OCI-LY3 (cell line): ENCODE results near the gene ZNF423.

ENCODE experiments used
- H2AFZ ChIP-seq: fragments of 200-600, 300-600 bp; shearing (Covaris generic); 2 replicates; pipeline ENCODE4 v1.6.0; 2014; ENCODE audit warnings: antibody characterized with exemption, low read depth, low read length
- H3K27ac ChIP-seq: fragments of 200-600, 300-600 bp; sonication (generic); 2 replicates; pipeline ENCODE4 v1.5.1; 2014; ENCODE audit warnings: mild to moderate bottlenecking, low read length, moderate library complexity, mixed read lengths
- H3K27me3 ChIP-seq: fragments of 200-600, 300-600 bp; sonication (generic); 2 replicates; pipeline ENCODE4 v1.6.1; 2014; ENCODE audit warnings: low read depth, low read length, mixed read lengths
- H3K36me3 ChIP-seq: fragments of 200-600, 300-600 bp; sonication (generic); replicated peaks from 2 replicates; pipeline ENCODE3; 2014; ENCODE audit warnings: low read depth, low read length, mixed read lengths
- H3K4me1 ChIP-seq: fragments of 300-600, 200-600 bp; sonication (generic); 2 replicates; pipeline ENCODE4 v1.6.1; 2014; ENCODE audit warnings: low read length, mixed read lengths
- H3K4me2 ChIP-seq: fragments of 200-600, 300-600 bp; sonication (generic); 2 replicates; pipeline ENCODE4 v1.6.1; 2014; ENCODE audit warnings: low read length, mixed read lengths
- H3K4me3 ChIP-seq: fragments of 300-600, 200-600 bp; sonication (generic); 2 replicates; pipeline ENCODE4 v1.5.1; 2014; ENCODE audit warnings: antibody characterized with exemption, mild to moderate bottlenecking, low read length, moderate library complexity
- H3K79me2 ChIP-seq: fragments of 300-600, 200-600 bp; shearing (Covaris generic); 2 replicates; pipeline ENCODE4 v1.6.1; 2014; ENCODE audit warnings: mild to moderate bottlenecking, low read length, mixed read lengths
- H3K9ac ChIP-seq: fragments of 300-600, 200-600 bp; shearing (Covaris generic); 2 replicates; pipeline ENCODE4 v1.6.0; 2014; ENCODE audit warnings: mild to moderate bottlenecking, low read length, moderate library complexity
- H3K9me3 ChIP-seq: fragments of 200-600, 300-600 bp; shearing (Covaris generic); 2 replicates; pipeline ENCODE4 v1.6.1; 2014; ENCODE audit warnings: low read length, mixed read lengths; ENCODE audit not compliant: insufficient read depth
- H4K20me1 ChIP-seq: fragments of 200-600, 300-600 bp; sonication (generic); 2 replicates; pipeline ENCODE4 v1.6.1; 2016; ENCODE audit warnings: low read length, mixed read lengths; ENCODE audit not compliant: insufficient read depth
- CTCF ChIP-seq: fragments of 200-600, 300-600 bp; sonication (generic); IDR thresholded peaks from 2 replicates; pipeline ENCODE4 v1.5.1; 2014; ENCODE audit warnings: antibody characterized with exemption, low read length, low read depth
- EZH2phosphoT487 ChIP-seq: fragments of 200-600 bp; shearing (Covaris generic); IDR thresholded peaks from 2 replicates; pipeline ENCODE4 v1.6.1; 2018; ENCODE audit warnings: antibody characterized with exemption, mixed run types, low read depth

Gene ZNF423

DNA sequence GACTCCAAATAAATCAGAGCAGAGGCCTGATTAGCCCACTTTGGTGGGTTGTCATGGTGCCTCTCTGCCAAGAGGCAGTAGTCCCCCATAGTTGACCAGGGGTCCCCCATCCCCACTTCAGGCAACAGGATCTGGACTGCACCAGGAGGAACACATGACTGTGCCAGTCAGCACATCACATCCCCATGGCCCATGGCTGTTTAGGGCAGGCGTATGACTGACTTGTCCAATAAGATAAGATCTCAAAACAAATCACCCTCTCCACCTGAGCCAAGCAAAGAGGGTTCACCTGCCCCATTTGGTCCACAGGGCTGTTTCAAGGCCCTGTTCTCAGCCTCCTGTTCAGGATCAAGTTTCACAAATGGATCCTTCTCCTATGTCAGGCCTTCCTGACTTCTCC is 389.0 kb downstream of the ZNF423 start:
- Histone ChIP-seq H3K9me3 (no peaks in the 10 kb centered on the region), H3K4me1 (no peaks in the 10 kb centered on the region), H2AFZ (no peak overlapping the region), H3K27me3 (no peaks in the 10 kb centered on the region), H3K27ac (no peak overlapping the region), H3K79me2 (no peaks in the 10 kb centered on the region), H3K36me3 (no peaks in the 10 kb centered on the region), H3K4me3 (no peak overlapping the region), H3K4me2 (no peak overlapping the region), H4K20me1 (no peaks in the 10 kb centered on the region), H3K9ac (no peak overlapping the region)
- TF ChIP-seq CTCF (no peak), EZH2phosphoT487 (no peak)

- no peaks in the 10 kb centered on the region for H3K27me3 ChIP-seq
- H3K27ac ChIP-seq, result no peak overlapping the region
- no peak overlapping the region for H3K4me2 ChIP-seq
- H3K9ac ChIP-seq, result no peak overlapping the region
- H4K20me1 ChIP-seq, result no peaks in the 10 kb centered on the region
- H3K79me2 ChIP-seq, result no peaks in the 10 kb centered on the region
- no peaks in the 10 kb centered on the region for H3K9me3 ChIP-seq
- no peak for TF ChIP-seq CTCF
- TF ChIP-seq EZH2phosphoT487, result no peak
- H3K36me3 ChIP-seq, result no peaks in the 10 kb centered on the region
- H3K4me1 ChIP-seq, result no peaks in the 10 kb centered on the region
- no peak overlapping the region for H2AFZ ChIP-seq
- H3K4me3 ChIP-seq, result no peak overlapping the region
These were observed 389.4 kb downstream of the ZNF423 start for GRCh38 chr16:49466529-49466831.

DNA sequence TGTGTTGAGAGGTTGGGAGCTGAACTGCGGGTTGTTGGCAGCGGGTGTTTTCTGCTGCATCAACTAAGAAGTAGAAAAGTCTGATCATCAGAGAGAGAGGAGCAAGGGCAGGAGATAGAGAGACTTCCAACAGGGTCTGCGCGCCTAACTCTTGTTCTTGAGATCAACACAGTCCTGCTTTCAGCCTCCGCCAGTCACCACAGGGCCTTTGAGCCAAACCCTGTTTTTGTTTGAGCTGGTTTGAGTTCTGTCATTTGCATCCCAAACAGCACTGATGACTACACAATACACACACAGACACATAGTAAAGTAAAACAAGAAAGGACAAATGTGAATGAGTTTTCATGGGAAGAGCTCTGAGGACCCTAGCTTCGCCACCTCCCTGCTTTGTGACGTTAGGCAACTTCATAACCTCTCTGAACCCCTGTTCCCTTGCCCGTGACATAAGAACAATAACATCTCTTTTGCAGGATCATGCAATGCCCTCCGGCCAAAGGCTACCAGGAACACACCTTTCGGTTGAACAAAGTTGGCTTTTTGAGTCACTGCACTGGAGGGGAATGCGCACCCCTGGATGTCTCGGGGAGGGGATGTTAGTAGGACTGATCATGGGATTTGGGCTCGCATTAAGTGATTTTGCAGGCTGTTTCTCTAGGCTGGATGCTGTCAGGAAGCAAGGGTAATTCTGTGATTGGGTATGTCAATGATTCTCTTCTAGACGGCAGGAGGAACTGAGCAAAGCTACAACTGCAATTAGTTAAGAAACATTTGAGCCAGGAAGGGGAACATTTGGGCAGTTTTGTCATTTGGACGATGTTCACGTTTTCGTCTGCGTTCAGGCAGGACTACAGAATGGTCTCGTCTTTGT is 390.0 kb downstream of the ZNF423 start:
- Histone ChIP-seq H3K4me2 (no peak overlapping the region), H3K4me3 (no peak overlapping the region)
- TF ChIP-seq CTCF (no peak), EZH2phosphoT487 (no peak)

DNA sequence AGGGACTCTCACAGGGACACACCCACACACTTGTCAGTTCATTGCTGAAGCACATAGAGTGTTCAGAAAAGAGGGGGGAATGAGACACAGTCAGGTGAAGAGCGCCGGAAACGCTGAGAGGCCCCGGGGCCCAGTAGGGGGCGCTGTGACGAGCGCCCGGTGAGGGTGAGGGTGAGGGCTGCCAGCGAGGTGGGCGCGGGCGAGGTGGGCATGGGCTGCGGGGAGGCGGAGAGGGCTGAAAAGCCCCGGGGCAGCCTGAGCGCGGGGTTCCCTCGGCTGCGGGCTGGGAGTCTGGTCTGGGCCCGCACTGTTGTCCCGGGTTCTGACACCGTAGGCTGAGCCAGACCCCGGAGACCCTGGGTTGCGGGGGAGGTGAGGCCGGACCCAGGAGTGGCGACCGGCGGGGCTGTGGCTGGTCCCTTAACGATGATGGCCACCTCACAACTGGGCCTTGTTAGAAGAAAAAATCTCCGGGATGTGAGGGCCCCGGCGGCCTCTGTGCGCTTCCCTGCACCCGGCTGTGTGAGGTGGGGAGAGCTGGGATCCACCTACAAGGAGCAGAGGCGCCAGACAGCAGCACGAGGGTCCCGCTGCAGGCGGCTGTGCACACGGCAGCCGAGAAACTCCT is 390.9 kb downstream of the ZNF423 start:
- no peaks in the 10 kb centered on the region for H3K27me3 ChIP-seq
- TF ChIP-seq EZH2phosphoT487 (no peak), CTCF (peak; percentile 41)
- no peaks in the 10 kb centered on the region for H3K9me3 ChIP-seq
- H3K27ac ChIP-seq, result no peak overlapping the region
- no peak overlapping the region for H3K4me3 ChIP-seq
- no peak overlapping the region for H2AFZ ChIP-seq
- no peak overlapping the region for H3K9ac ChIP-seq
- no peaks in the 10 kb centered on the region for H4K20me1 ChIP-seq
- no peak overlapping the region for H3K4me2 ChIP-seq
- H3K79me2 ChIP-seq, result no peaks in the 10 kb centered on the region
- no peaks in the 10 kb centered on the region for H3K36me3 ChIP-seq
- no peaks in the 10 kb centered on the region for H3K4me1 ChIP-seq

More for the DNA sequence above, 390.0 kb downstream of the ZNF423 start:
- Histone ChIP-seq H2AFZ (no peak overlapping the region), H3K9ac (no peak overlapping the region), H3K9me3 (no peaks in the 10 kb centered on the region), H3K4me1 (no peaks in the 10 kb centered on the region), H3K27ac (no peak overlapping the region), H3K36me3 (no peaks in the 10 kb centered on the region), H3K79me2 (no peaks in the 10 kb centered on the region), H3K27me3 (no peaks in the 10 kb centered on the region), H4K20me1 (no peaks in the 10 kb centered on the region)
